Caco-2 (cell line): Measurements from ENCODE around the gene OR52B6. TPM values are rescaled to one million over a fixed set of nuclear protein-coding genes. Genes with fewer than 3 reads are reported as not detected.

Experiments
- BruUV-seq: library from RNA; stranded (reverse); fragments of 400-500 nt; replicated peaks from 2 replicates; lab custom pipeline; 2021; lab: Mats Ljungman, UMichigan
- CTCF ChIA-PET: fragments of 300-600 bp; sonication (Branson Sonifier 250); formaldehyde crosslinking; loops from one replicate; lab custom pipeline; 2022; ENCODE audit warnings: antibody characterized with exemption; lab: Charles Lee
- POLR2A ChIA-PET: fragments of 300-600 bp; sonication (Branson Sonifier 250); formaldehyde crosslinking; loops from one replicate; lab custom pipeline; 2022; ENCODE audit warnings: antibody characterized with exemption; lab: Charles Lee
- DNase-seq, 2 experiments: peaks; one replicate each; pipeline versions ENCODE4 v3.0.0 to v3.0.0-alpha.2; 2020 to 2022
- H3K27me3 ChIP-seq: replicated peaks from 2 replicates; pipeline ENCODE4 v1.6.0; 2011; ENCODE audit warnings: low read length; ENCODE audit not compliant: control insufficient read depth, insufficient read depth
- H3K36me3 ChIP-seq: 2 replicates; pipeline ENCODE4 v1.5.1; 2011; ENCODE audit warnings: low read length; ENCODE audit not compliant: control insufficient read depth, insufficient read depth
- H3K4me1 ChIP-seq: fragments of 250-450 bp; sonication (Bioruptor Pico); 2 replicates; pipeline ENCODE4 v1.5.1; 2020; ENCODE audit warnings: mild to moderate bottlenecking
- H3K4me3 ChIP-seq: 2 replicates; pipeline ENCODE4 v1.5.1; 2011; ENCODE audit warnings: low read depth, mild to moderate bottlenecking, control low read depth, low read length
- H3K9me3 ChIP-seq: fragments of 250-450 bp; sonication (Bioruptor Pico); 2 replicates; pipeline ENCODE4 v1.5.1; 2020; ENCODE audit warnings: mild to moderate bottlenecking, moderate library complexity
- H3K27ac Mint-ChIP-seq: one replicate; pipeline ENCODE4 v1.8.0; 2022; ENCODE audit warnings: mixed read lengths; ENCODE audit not compliant: unreplicated experiment
- H3K27me3 Mint-ChIP-seq: one replicate; pipeline ENCODE4 v1.8.0; 2022; ENCODE audit warnings: mixed read lengths; ENCODE audit not compliant: insufficient read depth, unreplicated experiment
- H3K36me3 Mint-ChIP-seq: one replicate; pipeline ENCODE4 v1.8.0; 2022; ENCODE audit warnings: mild to moderate bottlenecking, mixed read lengths; ENCODE audit not compliant: insufficient read depth, unreplicated experiment
- H3K4me1 Mint-ChIP-seq: one replicate; pipeline ENCODE4 v1.8.0; 2022; ENCODE audit warnings: low read depth, mixed read lengths; ENCODE audit not compliant: unreplicated experiment
- H3K4me3 Mint-ChIP-seq: one replicate; pipeline ENCODE4 v1.8.0; 2022; ENCODE audit warnings: mild to moderate bottlenecking, moderate library complexity, mixed read lengths; ENCODE audit not compliant: unreplicated experiment
- H3K9me3 Mint-ChIP-seq: one replicate; pipeline ENCODE4 v1.8.0; 2022; ENCODE audit warnings: mixed read lengths; ENCODE audit not compliant: unreplicated experiment
- intact Hi-C: fragments of 100-400 bp; cut with micrococcal nuclease; formaldehyde crosslinking; loops from one replicate; pipeline ENCODE4 v1.10.0; 2022; ENCODE audit not compliant: unreplicated experiment
- total RNA-seq: library from RNA; stranded (reverse); gene quantifications from 2 replicates; pipeline ENCODE4 v1.2.3, GENCODE V29; 2022
- TF ChIP-seq, protein P1 (sequence below), 2 experiments: fragments of 200-600 bp in 1 of 2; IDR thresholded peaks; 1 replicate in 1 of 2; 2 replicates in 1 of 2; pipeline versions ENCODE4 v1.5.1 to v1.8.0; 2011 to 2022; ENCODE audit warnings: antibody characterized with exemption in 1 of 2, control low read depth in 1 of 2, inconsistent platforms in 1 of 2, low read depth in 1 of 2, low read length in 1 of 2, mild to moderate bottlenecking in 1 of 2, moderate library complexity in 1 of 2; ENCODE audit not compliant: insufficient read depth in 1 of 2, severe bottlenecking in 1 of 2, unreplicated experiment in 1 of 2

Gene OR52B6
- total RNA-seq, 1 experiment from 2014 or later: not detected

DNA sequence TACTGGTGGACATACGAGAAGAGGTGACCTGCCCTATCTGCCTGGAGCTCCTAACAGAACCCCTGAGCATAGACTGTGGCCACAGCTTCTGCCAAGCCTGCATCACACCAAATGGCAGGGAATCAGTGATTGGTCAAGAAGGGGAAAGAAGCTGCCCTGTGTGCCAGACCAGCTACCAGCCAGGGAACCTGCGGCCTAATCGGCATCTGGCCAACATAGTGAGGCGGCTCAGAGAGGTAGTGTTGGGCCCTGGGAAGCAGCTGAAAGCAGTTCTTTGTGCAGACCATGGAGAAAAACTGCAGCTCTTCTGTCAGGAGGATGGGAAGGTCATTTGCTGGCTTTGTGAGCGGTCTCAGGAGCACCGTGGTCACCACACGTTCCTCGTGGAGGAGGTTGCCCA, 22.6 kb downstream of the OR52B6 start:
- ChIA-PET CTCF (no interaction called here), POLR2A (no interaction called here)
- Mint-ChIP-seq H3K27me3 (no peaks in the 10 kb centered on the region), H3K36me3 (no peaks in the 10 kb centered on the region), H3K9me3 (no peaks in the 10 kb centered on the region), H3K4me3 (no peak overlapping the region), H3K27ac (no peak overlapping the region), H3K4me1 (no peaks in the 10 kb centered on the region)
- no peak for DNase-seq
- Histone ChIP-seq H3K36me3 (no peaks in the 10 kb centered on the region), H3K4me3 (no peak overlapping the region), H3K27me3 (no peaks in the 10 kb centered on the region), H3K4me1 (no peaks in the 10 kb centered on the region), H3K9me3 (no peaks in the 10 kb centered on the region)
- TF ChIP-seq, protein P1, sequence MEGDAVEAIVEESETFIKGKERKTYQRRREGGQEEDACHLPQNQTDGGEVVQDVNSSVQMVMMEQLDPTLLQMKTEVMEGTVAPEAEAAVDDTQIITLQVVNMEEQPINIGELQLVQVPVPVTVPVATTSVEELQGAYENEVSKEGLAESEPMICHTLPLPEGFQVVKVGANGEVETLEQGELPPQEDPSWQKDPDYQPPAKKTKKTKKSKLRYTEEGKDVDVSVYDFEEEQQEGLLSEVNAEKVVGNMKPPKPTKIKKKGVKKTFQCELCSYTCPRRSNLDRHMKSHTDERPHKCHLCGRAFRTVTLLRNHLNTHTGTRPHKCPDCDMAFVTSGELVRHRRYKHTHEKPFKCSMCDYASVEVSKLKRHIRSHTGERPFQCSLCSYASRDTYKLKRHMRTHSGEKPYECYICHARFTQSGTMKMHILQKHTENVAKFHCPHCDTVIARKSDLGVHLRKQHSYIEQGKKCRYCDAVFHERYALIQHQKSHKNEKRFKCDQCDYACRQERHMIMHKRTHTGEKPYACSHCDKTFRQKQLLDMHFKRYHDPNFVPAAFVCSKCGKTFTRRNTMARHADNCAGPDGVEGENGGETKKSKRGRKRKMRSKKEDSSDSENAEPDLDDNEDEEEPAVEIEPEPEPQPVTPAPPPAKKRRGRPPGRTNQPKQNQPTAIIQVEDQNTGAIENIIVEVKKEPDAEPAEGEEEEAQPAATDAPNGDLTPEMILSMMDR (IDR thresholded peaks at IDR 0.05; ENCODE audit: insufficient read depth in 1 of 2, low read depth in 1 of 2, low read length in 1 of 2, severe bottlenecking in 1 of 2, unreplicated experiment in 1 of 2): no peak
- intact Hi-C loops: no loop called here
- no TSS peak for BruUV-seq

DNA sequence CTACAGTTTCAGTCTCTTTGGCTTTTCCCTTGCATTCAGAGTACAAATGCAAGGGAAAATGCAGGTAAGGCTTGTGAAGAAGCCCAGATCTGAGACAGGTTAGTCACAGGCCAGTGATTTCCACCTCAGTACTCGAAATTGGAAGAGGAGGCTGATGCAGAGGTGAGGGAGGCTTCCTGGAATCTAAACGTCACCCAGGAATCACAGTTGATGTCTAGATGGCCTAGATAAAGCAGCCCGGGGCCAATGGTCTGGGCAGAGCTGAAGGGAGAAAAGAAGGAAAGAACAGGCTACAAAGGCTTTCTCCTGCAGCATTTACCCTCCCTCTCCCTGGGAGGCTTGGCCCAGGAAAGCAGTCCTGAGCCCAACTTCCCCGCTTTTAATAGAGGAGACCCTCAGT, 24.2 kb downstream of the OR52B6 start:
- H3K9me3 Mint-ChIP-seq: no peaks in the 10 kb centered on the region
- no peaks in the 10 kb centered on the region for H3K4me1 Mint-ChIP-seq
- H3K27ac Mint-ChIP-seq: no peak overlapping the region
- Histone ChIP-seq H3K27me3 (no peaks in the 10 kb centered on the region), H3K4me3 (no peak overlapping the region), H3K4me1 (no peaks in the 10 kb centered on the region), H3K9me3 (no peaks in the 10 kb centered on the region), H3K36me3 (no peaks in the 10 kb centered on the region)
- ChIA-PET POLR2A (no interaction called here), CTCF (interaction anchor here (0.7 kb wide), 1 partner anchor 218 kb away, joined by 3 read pairs; no protein-coding TSS in a partner anchor)
- H3K4me3 Mint-ChIP-seq: no peak overlapping the region
- no peaks in the 10 kb centered on the region for H3K27me3 Mint-ChIP-seq
- BruUV-seq: no TSS peak
- no peak for DNase-seq
- intact Hi-C loops: no loop called here
- H3K36me3 Mint-ChIP-seq: no peaks in the 10 kb centered on the region
- TF ChIP-seq, protein P1 (IDR thresholded peaks at IDR 0.05; ENCODE audit: insufficient read depth in 1 of 2, low read depth in 1 of 2, low read length in 1 of 2, severe bottlenecking in 1 of 2, unreplicated experiment in 1 of 2): no peak

DNA sequence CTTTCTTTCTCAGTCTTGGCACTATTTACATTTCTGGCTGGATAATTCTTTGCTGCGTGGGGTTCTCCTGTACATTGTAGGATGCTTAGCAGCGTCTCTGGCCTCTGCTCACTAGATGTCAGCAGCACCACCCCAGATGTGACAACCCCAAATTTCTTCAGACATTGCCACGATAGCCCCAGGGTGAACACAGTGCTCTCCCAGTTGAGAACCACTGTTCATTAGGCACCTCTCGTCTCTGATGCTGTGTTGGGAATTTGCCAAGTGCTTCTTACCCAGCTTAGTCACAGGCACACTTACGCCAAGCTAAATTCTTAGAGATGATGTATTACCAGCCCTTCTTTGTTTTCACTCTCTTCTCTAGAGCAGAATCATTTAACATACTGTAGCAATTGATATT, 25.2 kb downstream of the OR52B6 start:
- Histone ChIP-seq H3K4me3 (no peak overlapping the region), H3K36me3 (no peaks in the 10 kb centered on the region), H3K27me3 (no peaks in the 10 kb centered on the region), H3K4me1 (no peaks in the 10 kb centered on the region), H3K9me3 (no peaks in the 10 kb centered on the region)
- Mint-ChIP-seq H3K4me3 (no peak overlapping the region), H3K4me1 (no peaks in the 10 kb centered on the region), H3K36me3 (no peaks in the 10 kb centered on the region), H3K9me3 (no peaks in the 10 kb centered on the region), H3K27me3 (no peaks in the 10 kb centered on the region), H3K27ac (no peak overlapping the region)
- no peak for DNase-seq
- POLR2A ChIA-PET: no interaction called here
- intact Hi-C loops: no loop called here
- BruUV-seq: no TSS peak
- CTCF ChIA-PET: no interaction called here
- TF ChIP-seq, protein P1 (IDR thresholded peaks at IDR 0.05; ENCODE audit: insufficient read depth in 1 of 2, low read depth in 1 of 2, low read length in 1 of 2, severe bottlenecking in 1 of 2, unreplicated experiment in 1 of 2): peak in 1 of 2 experiments; percentile 3
